RWPE1 (cell line): ENCODE data around the gene BCAS1.
A peak's percentile ranks its signal among the peaks of the same experiment; 100 is the strongest.

Experiments used
- CTCF ChIA-PET: fragments of 350-600 bp; sonication (Branson Sonifier 250); formaldehyde crosslinking; extraction: SDS; loops from one replicate; lab custom pipeline; 2021; lab: Yijun Ruan, JAX
- POLR2A ChIA-PET: fragments of 400-600 bp; formaldehyde crosslinking; extraction: SDS; loops from one replicate; lab custom pipeline; 2020; ENCODE audit warnings: antibody characterized with exemption; ENCODE audit not compliant: low non-redundant PET; lab: Yijun Ruan, JAX
- DNase-seq: peaks from one replicate; pipeline ENCODE4 v3.0.0; 2012; ENCODE audit warnings: low spot score
- H3K27ac ChIP-seq: fragments of 450-650 bp; 2 replicates; pipeline ENCODE4 v1.5.1; 2017
- CTCF ChIP-seq: fragments of 450-650 bp; conservative IDR thresholded peaks from 2 replicates; pipeline ENCODE4 v1.5.1; 2017; ENCODE audit warnings: low read depth, mild to moderate bottlenecking

BCAS1 gene

GRCh38 chr20:54070187-54070987 is at the start of gene BCAS1:
TSS of gene BCAS1 (minus strand) at chr20:54070594. CDS start at chr20:54058718, 11,876 bp downstream.
- DNase-seq: no peak
- H3K27ac ChIP-seq: no peak within 1 kb of the TSS
- no peak for TF ChIP-seq CTCF
- CTCF ChIA-PET: no interaction called here
- POLR2A ChIA-PET: no interaction called here

GRCh38 chr20:54119744-54120143 is 49.4 kb upstream of the BCAS1 start:
- no peak overlapping the region for H3K27ac ChIP-seq
- ChIA-PET POLR2A (no interaction called here), CTCF (no interaction called here)
- no peak for TF ChIP-seq CTCF
- DNase-seq: no peak

- no peak for TF ChIP-seq CTCF
- DNase-seq: no peak
- no peak overlapping the region for H3K27ac ChIP-seq
- POLR2A ChIA-PET: no interaction called here
- CTCF ChIA-PET: interaction anchor here (0.7 to 2.9 kb wide), 2 partner anchors 15 to 533 kb away, joined by 3 to 9 read pairs; no protein-coding TSS in a partner anchor
Observed at GRCh38 chr20:54118220-54119001, 48.0 kb upstream of the BCAS1 start.

GRCh38 chr20:54116550-54117235 is 46.3 kb upstream of the BCAS1 start:
- POLR2A ChIA-PET: no interaction called here
- CTCF ChIA-PET: interaction anchor here (2.9 kb wide), 1 partner anchor 13 kb away, joined by 9 read pairs; no protein-coding TSS in a partner anchor
- no peak for TF ChIP-seq CTCF
- H3K27ac ChIP-seq: peak overlapping the region; percentile 86
- no peak for DNase-seq

GRCh38 chr20:54115172-54115854 is 44.9 kb upstream of the BCAS1 start:
- CTCF ChIA-PET: interaction anchor here (2.9 kb wide), 1 partner anchor 11 kb away, joined by 9 read pairs; no protein-coding TSS in a partner anchor
- peak overlapping the region; percentile 86 for H3K27ac ChIP-seq
- POLR2A ChIA-PET: no interaction called here
- no peak for TF ChIP-seq CTCF
- no peak for DNase-seq
